Stimulated activated CD4-positive, alpha-beta T cell treated with anti-CD3 and anti-CD28 coated beads, Interleukin-12 subunit alpha, Interleukin-12 subunit beta, amount 100 ng/mL, for 48 hours (primary cell): ENCODE results near the gene CTDSP2.
"Not testable (repeated sequence)": the region's sequence is repeated elsewhere in the genome, so short reads cannot be mapped to it uniquely, and the experiment has no call there.

Source experiments
- DNase-seq, 3 donors: peaks; one replicate each; pipeline ENCODE4 v3.0.0-alpha.2; 2020; ENCODE audit warnings: low read depth in 2 of 3, low spot score in 1 of 3

Gene CTDSP2

GRCh38 chr12:57853864-57854556 lies 7.5 kb upstream of the CTDSP2 start:
- DNase-seq = no peak

- DNase-seq = no peak
Observed at GRCh38 chr12:57852620-57853500, 6.3 kb upstream of the CTDSP2 start.

- DNase-seq = no peak
Observed at GRCh38 chr12:57852200-57852599, 5.7 kb upstream of the CTDSP2 start.

- DNase-seq = no peak
Observed at GRCh38 chr12:57851552-57851951, 5.0 kb upstream of the CTDSP2 start.

GRCh38 chr12:57850854-57851430 lies 4.4 kb upstream of the CTDSP2 start:
- DNase-seq = no peak

- not testable (repeated sequence) for DNase-seq
Observed at GRCh38 chr12:57849447-57849846, 2.9 kb upstream of the CTDSP2 start.

GRCh38 chr12:57849035-57849434 lies 2.5 kb upstream of the CTDSP2 start:
- no peak for DNase-seq

GRCh38 chr12:57848208-57848607 lies 1.7 kb upstream of the CTDSP2 start:
- no peak for DNase-seq

- no peak for DNase-seq
Observed at GRCh38 chr12:57846285-57846576, 298 bp downstream of the CTDSP2 start.

GRCh38 chr12:57845478-57846284 lies 848 bp downstream of the CTDSP2 start:
- peak; percentile 32 to 60 (median 52) for DNase-seq

- peak in 1 of 3 donors; percentile 35 for DNase-seq
Observed at GRCh38 chr12:57844709-57845477, 1.6 kb downstream of the CTDSP2 start.

GRCh38 chr12:57842342-57843294 lies 3.9 kb downstream of the CTDSP2 start:
- no peak for DNase-seq

GRCh38 chr12:57841445-57841844 lies 5.1 kb downstream of the CTDSP2 start:
- no peak for DNase-seq

GRCh38 chr12:57840726-57841125 lies 5.8 kb downstream of the CTDSP2 start:
- DNase-seq = no peak

GRCh38 chr12:57839996-57840395 lies 6.5 kb downstream of the CTDSP2 start:
- no peak for DNase-seq

GRCh38 chr12:57838594-57839302 lies 7.8 kb downstream of the CTDSP2 start:
- no peak for DNase-seq

GRCh38 chr12:57837864-57838562 lies 8.5 kb downstream of the CTDSP2 start:
- no peak for DNase-seq
